Measurements from ENCODE around the gene PRM1. TPM values are rescaled to one million over a fixed set of nuclear protein-coding genes. Genes with fewer than 3 reads are reported as not detected.
A peak's percentile ranks its signal among the peaks of the same experiment; 100 is the strongest.

Gene PRM1
- total RNA-seq, 2 experiments from 2014 or later, result not detected

DNA sequence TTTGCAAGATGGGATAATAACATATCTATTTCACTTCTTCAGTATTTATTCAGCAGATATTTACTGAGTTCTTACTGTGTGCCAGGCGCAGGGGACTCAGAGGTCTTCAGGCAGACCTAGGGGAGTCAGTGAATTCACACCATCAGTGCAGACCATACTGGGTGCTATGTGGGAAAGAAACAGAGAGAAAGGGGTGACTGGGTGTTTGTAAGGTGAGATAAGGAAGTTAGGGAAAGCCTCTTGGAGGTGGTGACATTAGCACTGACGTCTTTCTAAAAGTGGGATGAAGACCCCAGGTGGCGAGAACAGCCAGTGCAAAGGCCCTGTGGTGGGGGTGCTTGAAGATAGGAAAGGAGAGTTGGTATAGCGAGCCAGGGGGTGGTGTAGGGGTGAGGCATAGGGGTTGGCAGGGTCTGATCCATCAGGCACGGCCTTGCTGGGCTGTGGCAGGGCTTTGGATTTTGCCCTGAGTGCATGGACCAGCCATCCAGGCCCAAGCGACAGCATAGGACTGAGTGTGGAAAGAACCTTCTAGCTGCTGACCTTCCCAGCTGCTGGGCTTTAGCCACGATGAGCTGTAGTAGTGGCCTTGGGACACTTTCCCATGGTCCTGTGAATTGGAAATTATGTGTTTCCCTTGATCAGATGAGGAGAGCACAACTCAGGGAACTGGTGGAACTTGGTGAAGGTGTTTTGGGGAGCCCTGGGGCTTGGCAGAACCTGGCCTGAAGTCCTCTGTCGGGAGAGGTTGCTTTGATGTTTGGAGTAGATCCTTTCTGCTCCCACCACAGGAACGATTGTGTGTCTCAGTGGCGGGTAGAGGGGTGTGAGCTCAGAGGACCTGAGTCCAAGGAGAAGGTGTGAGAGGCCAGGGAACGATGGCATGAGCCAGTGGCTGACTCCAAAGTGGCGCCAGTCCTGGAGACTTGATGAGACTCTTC lies 21.2 kb downstream of the PRM1 start:
- Histone ChIP-seq H3K4me2 (ENCODE audit: low read length) (no peak overlapping the region), H4K20me1 (ENCODE audit: insufficient read depth, low read length) (peaks cover 4% of the 10 kb centered on the region; the same call in 1 of the 2 replicates), H2AFZ (ENCODE audit: low read length) (no peak overlapping the region), H3K36me3 (ENCODE audit: insufficient read depth, low read length) (peaks cover 8% of the 10 kb centered on the region), H3K4me1 (ENCODE audit: insufficient read depth, low read length, poor library complexity, severe bottlenecking) (peaks cover 45% of the 10 kb centered on the region), H3K27ac (ENCODE audit: low read depth, low read length, poor library complexity, severe bottlenecking) (no peak overlapping the region), H3K79me2 (ENCODE audit: insufficient read depth, low read depth, low read length) (peaks cover 8% of the 10 kb centered on the region; the same call in 1 of the 2 replicates), H3K4me3 (ENCODE audit: low read depth, low read length, poor library complexity, severe bottlenecking) (no peak overlapping the region), H3K9me2 (ENCODE audit: insufficient read depth, low read length) (no peaks in the 10 kb centered on the region), H3K9me3 (ENCODE audit: low read length) (no peaks in the 10 kb centered on the region)
- POLR2A ChIA-PET, result interaction anchor here (0.5 to 2.9 kb wide), 2 partner anchors 38 to 106 kb away, joined by 4 to 11 read pairs; no protein-coding TSS in a partner anchor
- intact Hi-C loops (cut with micrococcal nuclease; ENCODE audit: unreplicated experiment), result no loop called here
- CTCF ChIA-PET (ENCODE audit: unreplicated experiment), result no interaction called here
- BruUV-seq (replicated peaks), result no TSS peak
- TF ChIP-seq, protein P1, sequence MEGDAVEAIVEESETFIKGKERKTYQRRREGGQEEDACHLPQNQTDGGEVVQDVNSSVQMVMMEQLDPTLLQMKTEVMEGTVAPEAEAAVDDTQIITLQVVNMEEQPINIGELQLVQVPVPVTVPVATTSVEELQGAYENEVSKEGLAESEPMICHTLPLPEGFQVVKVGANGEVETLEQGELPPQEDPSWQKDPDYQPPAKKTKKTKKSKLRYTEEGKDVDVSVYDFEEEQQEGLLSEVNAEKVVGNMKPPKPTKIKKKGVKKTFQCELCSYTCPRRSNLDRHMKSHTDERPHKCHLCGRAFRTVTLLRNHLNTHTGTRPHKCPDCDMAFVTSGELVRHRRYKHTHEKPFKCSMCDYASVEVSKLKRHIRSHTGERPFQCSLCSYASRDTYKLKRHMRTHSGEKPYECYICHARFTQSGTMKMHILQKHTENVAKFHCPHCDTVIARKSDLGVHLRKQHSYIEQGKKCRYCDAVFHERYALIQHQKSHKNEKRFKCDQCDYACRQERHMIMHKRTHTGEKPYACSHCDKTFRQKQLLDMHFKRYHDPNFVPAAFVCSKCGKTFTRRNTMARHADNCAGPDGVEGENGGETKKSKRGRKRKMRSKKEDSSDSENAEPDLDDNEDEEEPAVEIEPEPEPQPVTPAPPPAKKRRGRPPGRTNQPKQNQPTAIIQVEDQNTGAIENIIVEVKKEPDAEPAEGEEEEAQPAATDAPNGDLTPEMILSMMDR (conservative IDR thresholded peaks at IDR 0.05; ENCODE audit: low read length), result no peak
- no peak for TF ChIP-seq EZH2phosphoT487 (IDR thresholded peaks at IDR 0.05; ENCODE audit: borderline replicate concordance, low read depth, low read length)
- no peak for DNase-seq (ENCODE audit: low spot score)

DNA sequence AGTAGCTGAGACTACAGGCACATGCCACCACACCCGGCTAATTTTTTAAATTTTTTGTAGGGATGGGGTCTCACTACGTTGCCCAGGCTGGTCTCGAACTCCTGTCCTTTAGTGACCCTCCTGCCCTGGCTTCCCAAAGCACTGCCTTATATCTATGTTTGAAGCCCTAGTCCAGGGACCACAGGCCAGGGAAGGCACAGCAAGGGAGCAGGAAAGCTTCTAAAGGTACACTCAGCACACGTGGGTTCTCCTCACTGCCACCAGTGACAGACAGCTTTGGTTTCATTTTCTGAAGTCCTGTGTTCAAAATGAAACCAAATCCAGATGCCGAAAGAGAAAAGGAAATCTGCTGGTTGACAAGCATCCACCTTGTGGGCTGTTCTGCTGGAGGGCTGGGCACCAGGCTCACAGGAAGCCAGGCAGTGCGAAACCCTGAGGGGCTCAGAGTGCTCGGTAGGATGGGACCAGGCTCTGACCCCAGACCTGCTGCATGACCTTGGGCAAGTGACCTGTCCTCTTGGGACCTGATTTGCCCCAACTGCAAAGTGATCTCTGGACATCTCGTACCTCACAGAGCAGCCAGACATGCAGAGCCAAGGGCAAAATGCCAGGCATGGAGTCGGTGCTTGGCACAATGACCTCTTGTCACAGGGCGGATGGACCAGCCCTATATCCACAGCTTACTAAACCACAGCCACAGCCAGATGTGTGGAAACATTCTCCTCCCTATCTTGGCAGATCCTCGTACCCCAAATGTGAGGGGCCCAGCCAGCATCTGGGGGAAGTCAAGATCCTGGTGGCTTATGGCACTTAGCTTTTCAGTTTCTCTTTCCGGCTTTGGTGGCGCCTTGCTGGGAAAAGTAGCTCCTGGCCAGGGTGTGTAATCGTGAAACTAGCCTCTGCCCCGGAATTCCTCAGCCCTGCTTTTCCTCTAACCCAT lies 22.3 kb downstream of the PRM1 start:
- H2AFZ ChIP-seq (ENCODE audit: low read length), result peak overlapping the region; percentile 7; the same call in 1 of the 2 replicates
- H3K4me1 ChIP-seq (ENCODE audit: insufficient read depth, low read length, poor library complexity, severe bottlenecking), result peaks cover 37% of the 10 kb centered on the region
- intact Hi-C loops (cut with micrococcal nuclease; ENCODE audit: unreplicated experiment), result no loop called here
- peaks cover 12% of the 10 kb centered on the region for H4K20me1 ChIP-seq (ENCODE audit: insufficient read depth, low read length)
- H3K4me3 ChIP-seq (ENCODE audit: low read depth, low read length, poor library complexity, severe bottlenecking), result peak overlapping the region; percentile 15
- H3K79me2 ChIP-seq (ENCODE audit: insufficient read depth, low read depth, low read length), result peaks cover 19% of the 10 kb centered on the region
- H3K9me2 ChIP-seq (ENCODE audit: insufficient read depth, low read length), result no peaks in the 10 kb centered on the region
- CTCF ChIA-PET (ENCODE audit: unreplicated experiment), result interaction anchor here (0.6 kb wide), 1 partner anchor 98 kb away, joined by 3 read pairs; no protein-coding TSS in a partner anchor
- DNase-seq (ENCODE audit: low spot score), result peak; percentile 66
- no peaks in the 10 kb centered on the region for H3K9me3 ChIP-seq (ENCODE audit: low read length)
- no peak for TF ChIP-seq EZH2phosphoT487 (IDR thresholded peaks at IDR 0.05; ENCODE audit: borderline replicate concordance, low read depth, low read length)
- TF ChIP-seq, protein P1 (conservative IDR thresholded peaks at IDR 0.05; ENCODE audit: low read length), result no peak
- H3K27ac ChIP-seq (ENCODE audit: low read depth, low read length, poor library complexity, severe bottlenecking), result peak overlapping the region; percentile 23
- POLR2A ChIA-PET, result interaction anchor here (0.6 to 2.9 kb wide), 5 partner anchors 33 to 98 kb away, joined by 3 to 11 read pairs (median 4); no protein-coding TSS in a partner anchor
- peaks cover 19% of the 10 kb centered on the region for H3K36me3 ChIP-seq (ENCODE audit: insufficient read depth, low read length)
- BruUV-seq (replicated peaks), result no TSS peak
- peak overlapping the region; percentile 79 for H3K4me2 ChIP-seq (ENCODE audit: low read length)

Data from OCI-LY7 (cell line).